ENCODE measurements around the gene UCMA. TPM values are rescaled to one million over a fixed set of nuclear protein-coding genes. Genes with fewer than 3 reads are reported as not detected.

The UCMA gene
- total and polyA plus RNA-seq, 8 donors: not detected

DNA sequence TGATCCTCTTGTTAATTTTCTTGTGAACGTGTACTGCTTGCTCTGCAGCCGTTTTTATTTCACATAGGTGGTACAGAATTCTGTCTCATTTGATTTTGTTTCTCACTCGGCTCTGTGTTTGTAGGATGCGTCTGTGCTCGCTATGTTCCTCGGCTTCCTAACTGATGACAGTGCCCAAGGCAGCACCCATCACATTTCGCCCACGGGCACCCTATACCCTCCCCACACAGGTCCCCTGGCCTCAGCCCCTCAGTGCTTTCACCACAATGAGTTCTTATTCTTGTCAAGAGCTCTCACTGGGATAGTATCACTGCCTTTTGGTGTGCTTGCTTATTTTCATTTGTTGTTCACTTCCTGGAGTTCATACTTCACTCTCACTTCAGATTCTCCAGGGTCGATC, 28.1 kb downstream of the UCMA start:
- intact Hi-C loops (cut with DNase I; ENCODE audit: low total_unique reads): no loop called here
- no peak for DNase-seq
- Histone ChIP-seq H3K27me3 (no peaks in the 10 kb centered on the region), H3K36me3 (peaks cover 0 to 5% (median 0%) of the 10 kb centered on the region in 4 donors), H3K9me3 (no peaks in the 10 kb centered on the region), H3K27ac (no peak overlapping the region), H3K4me1 (no peaks in the 10 kb centered on the region), H3K4me3 (no peak overlapping the region)
- 88 to 95% (median 94%) methylated on average over 9 of the region's 9 CpGs for WGBS, 5 donors
- no peak for TF ChIP-seq POLR2A (IDR thresholded peaks at IDR 0.05)
- no peak for TF ChIP-seq EP300 (IDR thresholded peaks at IDR 0.05)
- TF ChIP-seq POLR2AphosphoS5 (IDR thresholded peaks at IDR 0.05): no peak
- TF ChIP-seq, protein P1, sequence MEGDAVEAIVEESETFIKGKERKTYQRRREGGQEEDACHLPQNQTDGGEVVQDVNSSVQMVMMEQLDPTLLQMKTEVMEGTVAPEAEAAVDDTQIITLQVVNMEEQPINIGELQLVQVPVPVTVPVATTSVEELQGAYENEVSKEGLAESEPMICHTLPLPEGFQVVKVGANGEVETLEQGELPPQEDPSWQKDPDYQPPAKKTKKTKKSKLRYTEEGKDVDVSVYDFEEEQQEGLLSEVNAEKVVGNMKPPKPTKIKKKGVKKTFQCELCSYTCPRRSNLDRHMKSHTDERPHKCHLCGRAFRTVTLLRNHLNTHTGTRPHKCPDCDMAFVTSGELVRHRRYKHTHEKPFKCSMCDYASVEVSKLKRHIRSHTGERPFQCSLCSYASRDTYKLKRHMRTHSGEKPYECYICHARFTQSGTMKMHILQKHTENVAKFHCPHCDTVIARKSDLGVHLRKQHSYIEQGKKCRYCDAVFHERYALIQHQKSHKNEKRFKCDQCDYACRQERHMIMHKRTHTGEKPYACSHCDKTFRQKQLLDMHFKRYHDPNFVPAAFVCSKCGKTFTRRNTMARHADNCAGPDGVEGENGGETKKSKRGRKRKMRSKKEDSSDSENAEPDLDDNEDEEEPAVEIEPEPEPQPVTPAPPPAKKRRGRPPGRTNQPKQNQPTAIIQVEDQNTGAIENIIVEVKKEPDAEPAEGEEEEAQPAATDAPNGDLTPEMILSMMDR (IDR thresholded peaks at IDR 0.05): no peak

DNA sequence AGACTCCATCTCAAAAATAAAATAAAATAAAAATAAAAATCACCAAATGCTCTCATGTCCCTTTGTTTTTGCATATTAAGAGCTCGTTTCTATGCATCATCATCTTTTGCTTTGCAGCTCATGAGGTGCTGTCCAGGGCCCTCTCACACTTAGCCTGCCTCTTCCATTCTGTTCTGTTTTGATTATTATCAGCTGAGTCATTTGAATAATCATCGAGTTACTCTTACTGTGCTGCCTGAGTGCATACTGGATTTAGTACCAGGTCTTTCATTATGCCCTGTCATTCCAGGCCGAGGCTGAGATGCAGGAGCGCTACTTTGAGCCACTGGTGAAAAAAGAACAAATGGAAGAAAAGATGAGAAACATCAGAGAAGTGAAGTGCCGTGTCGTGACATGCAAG, 33.0 kb downstream of the UCMA start:
- TF ChIP-seq POLR2AphosphoS5 (IDR thresholded peaks at IDR 0.05) (no peak), POLR2A (IDR thresholded peaks at IDR 0.05) (no peak), EP300 (IDR thresholded peaks at IDR 0.05) (no peak)
- TF ChIP-seq, protein P1 (IDR thresholded peaks at IDR 0.05): no peak
- 79 to 91% (median 88%) methylated on average over 6 of the region's 6 CpGs for WGBS, 5 donors
- no peak for DNase-seq
- intact Hi-C loops (cut with DNase I; ENCODE audit: low total_unique reads): no loop called here
- H3K4me1 ChIP-seq: no peaks in the 10 kb centered on the region
- H3K4me3 ChIP-seq: no peak overlapping the region
- no peak overlapping the region for H3K27ac ChIP-seq
- peaks cover 0 to 5% (median 0%) of the 10 kb centered on the region in 4 donors for H3K36me3 ChIP-seq
- H3K9me3 ChIP-seq: no peaks in the 10 kb centered on the region
- H3K27me3 ChIP-seq: no peaks in the 10 kb centered on the region

- WGBS, 5 donors: 90 to 95% (median 94%) methylated on average over 6 of the region's 6 CpGs
These were observed 39.2 kb downstream of the UCMA start for GRCh38 chr10:13195016-13195415.

DNA sequence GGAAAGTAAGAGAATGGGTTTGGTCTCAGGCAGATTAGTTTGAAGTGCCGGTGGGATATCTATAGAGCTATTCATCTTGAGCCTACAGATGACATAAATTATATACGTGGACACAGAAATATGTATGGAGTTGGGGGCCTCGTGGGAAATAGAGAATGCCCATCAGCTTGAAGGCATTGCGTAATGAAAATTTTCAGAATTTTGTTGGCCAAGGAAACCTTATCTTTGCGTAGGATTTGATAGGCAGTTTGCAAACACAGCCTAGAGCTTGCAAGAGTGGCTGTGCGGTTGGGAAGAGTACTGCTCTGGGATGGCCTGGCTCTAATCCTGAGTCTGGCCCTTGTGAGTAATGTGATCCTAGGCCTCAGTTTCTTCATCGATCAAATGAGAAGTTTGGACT, 40.5 kb downstream of the UCMA start:
- DNase-seq: no peak
- Histone ChIP-seq H3K9me3 (no peaks in the 10 kb centered on the region), H3K4me3 (no peak overlapping the region), H3K36me3 (no peaks in the 10 kb centered on the region), H3K27me3 (no peaks in the 10 kb centered on the region), H3K27ac (no peak overlapping the region), H3K4me1 (no peaks in the 10 kb centered on the region)
- TF ChIP-seq POLR2AphosphoS5 (IDR thresholded peaks at IDR 0.05) (no peak), EP300 (IDR thresholded peaks at IDR 0.05) (no peak), POLR2A (IDR thresholded peaks at IDR 0.05) (no peak)
- TF ChIP-seq, protein P1 (IDR thresholded peaks at IDR 0.05): no peak
- 84 to 92% (median 86%) methylated on average over 7 of the region's 7 CpGs for WGBS, 5 donors
- intact Hi-C loops (cut with DNase I; ENCODE audit: low total_unique reads): no loop called here

More at GRCh38 chr10:13195016-13195415, 39.2 kb downstream of the UCMA start:
- intact Hi-C loops (cut with DNase I; ENCODE audit: low total_unique reads): no loop called here
- TF ChIP-seq POLR2AphosphoS5 (IDR thresholded peaks at IDR 0.05) (no peak), POLR2A (IDR thresholded peaks at IDR 0.05) (no peak), EP300 (IDR thresholded peaks at IDR 0.05) (no peak)
- TF ChIP-seq, protein P1 (IDR thresholded peaks at IDR 0.05): no peak
- Histone ChIP-seq H3K9me3 (no peaks in the 10 kb centered on the region), H3K4me1 (no peaks in the 10 kb centered on the region), H3K27ac (no peak overlapping the region), H3K36me3 (no peaks in the 10 kb centered on the region), H3K4me3 (no peak overlapping the region), H3K27me3 (no peaks in the 10 kb centered on the region)
- no peak for DNase-seq
